Stomach (tissue), 9 donors: ENCODE measurements around the gene DPF3. TPM values are rescaled to one million over a fixed set of nuclear protein-coding genes. Genes with fewer than 3 reads are reported as not detected.

Experiments used
- DNase-seq, 2 donors: peaks; one replicate each; pipeline versions ENCODE4 v3.0.0 to v3.0.0-alpha.2; 2013 to 2019
- H3K27ac ChIP-seq, 5 donors: fragments of 200-600 bp in 4 of 5; sonication (generic) in 4 of 5; one replicate each; pipeline ENCODE4 v1.5.1; 2013 to 2019; ENCODE audit warnings: mild to moderate bottlenecking in 1 of 5, moderate library complexity in 1 of 5
- H3K27me3 ChIP-seq, 3 donors: fragments of 200-600 bp; sonication (generic); one replicate each; pipeline ENCODE4 v1.5.1; 2017 to 2019; ENCODE audit warnings: mixed run types in 1 of 3
- H3K36me3 ChIP-seq, 4 donors: fragments of 200-600 bp; sonication (generic); 1 replicate in 3 of 4; 2 replicates in 1 of 4; pipeline ENCODE4 v1.5.1; 2016 to 2019
- H3K4me1 ChIP-seq, 4 donors: fragments of 200-600 bp; sonication (generic); one replicate each; pipeline ENCODE4 v1.5.1; 2016 to 2019
- H3K4me3 ChIP-seq, 4 donors: fragments of 200-600 bp; sonication (generic) in 3 of 4; one replicate each; pipeline ENCODE4 v1.5.1; 2016 to 2019; ENCODE audit warnings: mild to moderate bottlenecking in 1 of 4
- H3K9me3 ChIP-seq, 4 donors: fragments of 200-600 bp; sonication (generic); one replicate each; pipeline ENCODE4 v1.5.1; 2016 to 2019
- EP300 ChIP-seq: sonication (generic); formaldehyde crosslinking; IDR thresholded peaks from one replicate; pipeline ENCODE4 v1.6.1; 2017; ENCODE audit warnings: antibody characterized with exemption
- POLR2A ChIP-seq, 4 donors: fragments of 450-650 bp; IDR thresholded peaks; one replicate each; pipeline ENCODE4 v1.6.1; 2016; ENCODE audit warnings: antibody characterized with exemption in 4 of 4, control low read depth in 2 of 4, mild to moderate bottlenecking in 1 of 4, moderate library complexity in 1 of 4
- POLR2AphosphoS5 ChIP-seq, 3 donors: sonication (generic); formaldehyde crosslinking; IDR thresholded peaks; one replicate each; pipeline ENCODE4 v1.6.1; 2016; ENCODE audit warnings: antibody characterized with exemption in 3 of 3
- WGBS, 5 donors: extraction: QIAGEN DNeasy Blood & Tissue Kit in 3 of 5; methylation state at CpG; one replicate each; pipeline versions ENCODE4 v1.1.5 to v1.1.7; 2013 to 2018; 5-methylcytosine and 5-hydroxymethylcytosine counted together
- intact Hi-C: fragments of 100-400 bp; cut with DNase I; formaldehyde crosslinking; loops from one replicate; pipeline ENCODE4 v1.15.1; 2023; ENCODE audit warnings: low total_unique reads
- polyA plus RNA-seq, 3 donors: library from polyadenylated mRNA; stranded (reverse); fragments of 200-250 nt; gene quantifications; one replicate each; pipeline ENCODE4 v1.2.3, GENCODE V29; 2013
- total RNA-seq, 5 donors: library from RNA; depleted of rRNA; stranded (reverse); fragments of >200 nt; gene quantifications; one replicate each; pipeline versions ENCODE4 v1.1.0 to v1.2.3, GENCODE V29; 2014 to 2016
- TF ChIP-seq, protein P1 (sequence below), 7 experiments: fragments of 450-650 bp in 4 of 7; fragments of 200-600 bp in 3 of 7; sonication (generic) in 3 of 7; IDR thresholded peaks; one replicate each; pipeline ENCODE4 v1.5.1; 2016 to 2019; ENCODE audit warnings: antibody characterized with exemption in 7 of 7, control low read depth in 2 of 7, mild to moderate bottlenecking in 1 of 7
- donor health status: healthy with polysubstance abuse.
- donor health status: Bipolar disorder and iron deficiency.
- donor health status: healthy.

DPF3 gene
- total and polyA plus RNA-seq, 8 donors, result 0.20 to 113 (median 3.7) TPM

DNA sequence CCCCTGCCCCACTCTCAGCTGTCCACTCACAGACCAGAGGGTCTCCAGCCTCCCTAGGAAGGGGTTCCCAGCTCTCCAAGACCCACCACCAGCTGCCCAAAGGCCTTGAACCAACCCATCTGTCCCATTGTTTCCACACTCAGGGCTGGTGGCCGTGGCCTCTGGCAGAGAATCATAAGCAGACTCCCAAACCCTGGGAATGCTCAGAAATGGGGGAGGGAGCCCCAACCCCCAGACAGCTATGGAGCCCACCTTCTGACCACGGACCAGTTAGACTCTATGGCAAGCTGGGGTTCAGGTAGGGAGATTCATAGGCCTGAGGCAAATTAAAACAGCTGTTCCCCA is 280.0 kb downstream of the DPF3 start:
- no peaks in the 10 kb centered on the region for H3K36me3 ChIP-seq
- intact Hi-C loops, result no loop called here
- no peaks in the 10 kb centered on the region for H3K27me3 ChIP-seq
- H3K27ac ChIP-seq, result no peak overlapping the region
- TF ChIP-seq POLR2AphosphoS5 (IDR thresholded peaks at IDR 0.05), result no peak
- no peak for TF ChIP-seq EP300
- TF ChIP-seq, protein P1, sequence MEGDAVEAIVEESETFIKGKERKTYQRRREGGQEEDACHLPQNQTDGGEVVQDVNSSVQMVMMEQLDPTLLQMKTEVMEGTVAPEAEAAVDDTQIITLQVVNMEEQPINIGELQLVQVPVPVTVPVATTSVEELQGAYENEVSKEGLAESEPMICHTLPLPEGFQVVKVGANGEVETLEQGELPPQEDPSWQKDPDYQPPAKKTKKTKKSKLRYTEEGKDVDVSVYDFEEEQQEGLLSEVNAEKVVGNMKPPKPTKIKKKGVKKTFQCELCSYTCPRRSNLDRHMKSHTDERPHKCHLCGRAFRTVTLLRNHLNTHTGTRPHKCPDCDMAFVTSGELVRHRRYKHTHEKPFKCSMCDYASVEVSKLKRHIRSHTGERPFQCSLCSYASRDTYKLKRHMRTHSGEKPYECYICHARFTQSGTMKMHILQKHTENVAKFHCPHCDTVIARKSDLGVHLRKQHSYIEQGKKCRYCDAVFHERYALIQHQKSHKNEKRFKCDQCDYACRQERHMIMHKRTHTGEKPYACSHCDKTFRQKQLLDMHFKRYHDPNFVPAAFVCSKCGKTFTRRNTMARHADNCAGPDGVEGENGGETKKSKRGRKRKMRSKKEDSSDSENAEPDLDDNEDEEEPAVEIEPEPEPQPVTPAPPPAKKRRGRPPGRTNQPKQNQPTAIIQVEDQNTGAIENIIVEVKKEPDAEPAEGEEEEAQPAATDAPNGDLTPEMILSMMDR (IDR thresholded peaks at IDR 0.05), result no peak
- TF ChIP-seq POLR2A (IDR thresholded peaks at IDR 0.05), result no peak
- H3K4me3 ChIP-seq, result no peak overlapping the region
- 78 to 92% (median 81%) methylated on average over 2 of the region's 2 CpGs; no CpG with 5 or more reads in 1 of the 5 donors for WGBS, 5 donors
- H3K9me3 ChIP-seq, result no peaks in the 10 kb centered on the region
- DNase-seq, result no peak
- peaks cover 0 to 39% (median 14%) of the 10 kb centered on the region in 4 donors for H3K4me1 ChIP-seq

- intact Hi-C loops, result no loop called here
- Histone ChIP-seq H3K27ac (no peak overlapping the region), H3K27me3 (no peaks in the 10 kb centered on the region), H3K4me3 (no peak overlapping the region), H3K4me1 (peaks cover 0 to 39% (median 14%) of the 10 kb centered on the region in 4 donors), H3K36me3 (no peaks in the 10 kb centered on the region), H3K9me3 (no peaks in the 10 kb centered on the region)
- DNase-seq, result peak; percentile 65 to 80
- TF ChIP-seq POLR2A (IDR thresholded peaks at IDR 0.05) (no peak), EP300 (no peak)
- WGBS, 5 donors, result 57 to 67% (median 64%) methylated on average over 13 of the region's 13 CpGs
These were observed 280.5 kb downstream of the DPF3 start for GRCh38 chr14:72613231-72613974.

DNA sequence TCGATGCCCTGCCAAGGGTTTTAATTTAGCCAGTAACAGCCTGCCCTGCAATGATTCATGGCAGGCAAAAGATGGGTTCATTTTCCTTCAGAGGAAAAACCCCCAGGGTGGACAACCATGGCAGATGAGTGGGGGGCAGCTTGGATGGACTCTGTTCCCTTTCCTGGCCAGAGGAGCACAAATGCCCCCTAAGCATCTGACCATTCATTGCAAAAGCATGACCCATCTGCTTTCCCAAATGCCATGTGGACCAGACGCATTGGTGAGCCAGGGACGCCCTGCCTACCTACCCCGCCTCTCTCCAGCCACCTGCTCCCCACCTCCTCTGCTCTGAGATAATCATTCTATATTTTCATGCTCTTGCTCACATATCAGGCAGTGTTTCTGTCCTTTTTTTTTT is 281.9 kb downstream of the DPF3 start:
- Histone ChIP-seq H3K36me3 (no peaks in the 10 kb centered on the region), H3K27ac (no peak overlapping the region), H3K9me3 (no peaks in the 10 kb centered on the region), H3K27me3 (no peaks in the 10 kb centered on the region), H3K4me3 (no peak overlapping the region), H3K4me1 (peaks cover 0 to 25% (median 10%) of the 10 kb centered on the region in 4 donors)
- TF ChIP-seq POLR2A (IDR thresholded peaks at IDR 0.05) (no peak), EP300 (no peak), POLR2AphosphoS5 (IDR thresholded peaks at IDR 0.05) (no peak)
- TF ChIP-seq, protein P1 (IDR thresholded peaks at IDR 0.05), result no peak
- intact Hi-C loops, result no loop called here
- DNase-seq, result no peak
- WGBS, 5 donors, result 95 to 97% (median 95%) methylated on average over 4 of the region's 4 CpGs

DNA sequence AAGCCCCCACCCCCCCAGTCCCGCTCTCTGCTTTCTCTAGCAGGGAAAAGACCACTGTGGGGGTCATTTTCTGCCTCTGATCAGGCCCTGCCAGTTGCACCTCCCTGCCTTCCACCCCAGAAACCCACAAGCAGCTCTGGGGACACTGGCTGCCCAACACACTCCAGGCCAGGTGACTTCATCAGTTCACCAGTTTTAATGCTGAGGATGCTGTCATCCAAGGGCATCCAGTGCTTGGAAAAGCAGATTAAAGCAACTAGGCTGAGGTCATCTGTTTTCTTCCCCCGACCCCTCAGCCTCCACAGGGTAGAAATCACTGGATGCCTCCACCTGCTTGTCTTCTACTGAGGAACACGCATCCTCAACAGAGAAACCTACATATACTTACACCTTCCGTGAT is 282.4 kb downstream of the DPF3 start:
- no peaks in the 10 kb centered on the region for H3K27me3 ChIP-seq
- intact Hi-C loops, result no loop called here
- no peak overlapping the region for H3K4me3 ChIP-seq
- no peak for DNase-seq
- H3K36me3 ChIP-seq, result no peaks in the 10 kb centered on the region
- no peaks in the 10 kb centered on the region for H3K9me3 ChIP-seq
- H3K4me1 ChIP-seq, result peaks cover 0 to 20% (median 7%) of the 10 kb centered on the region in 4 donors
- no peak overlapping the region for H3K27ac ChIP-seq
- 94 to 100% (median 96%) methylated on average over 3 to 4 of the region's 4 CpGs for WGBS, 5 donors
- no peak for TF ChIP-seq POLR2A (IDR thresholded peaks at IDR 0.05)

- Histone ChIP-seq H3K36me3 (no peaks in the 10 kb centered on the region), H3K4me3 (no peak overlapping the region), H3K4me1 (peaks cover 0 to 16% (median 5%) of the 10 kb centered on the region in 4 donors), H3K9me3 (no peaks in the 10 kb centered on the region), H3K27ac (no peak overlapping the region), H3K27me3 (no peaks in the 10 kb centered on the region)
- TF ChIP-seq EP300 (no peak), POLR2A (IDR thresholded peaks at IDR 0.05) (no peak), POLR2AphosphoS5 (IDR thresholded peaks at IDR 0.05) (no peak)
- TF ChIP-seq, protein P1 (IDR thresholded peaks at IDR 0.05), result no peak
- intact Hi-C loops, result no loop called here
- 70 to 90% (median 78%) methylated on average over 2 of the region's 2 CpGs for whole genome bisulfite sequencing, 5 donors
- DNase-seq, result no peak
These were observed 283.1 kb downstream of the DPF3 start for GRCh38 chr14:72610831-72611200.
